Measurements from ENCODE around the gene FGFR1OP2.
"Not testable (repeated sequence)": the region's sequence is repeated elsewhere in the genome, so short reads cannot be mapped to it uniquely, and the experiment has no call there.

DNA sequence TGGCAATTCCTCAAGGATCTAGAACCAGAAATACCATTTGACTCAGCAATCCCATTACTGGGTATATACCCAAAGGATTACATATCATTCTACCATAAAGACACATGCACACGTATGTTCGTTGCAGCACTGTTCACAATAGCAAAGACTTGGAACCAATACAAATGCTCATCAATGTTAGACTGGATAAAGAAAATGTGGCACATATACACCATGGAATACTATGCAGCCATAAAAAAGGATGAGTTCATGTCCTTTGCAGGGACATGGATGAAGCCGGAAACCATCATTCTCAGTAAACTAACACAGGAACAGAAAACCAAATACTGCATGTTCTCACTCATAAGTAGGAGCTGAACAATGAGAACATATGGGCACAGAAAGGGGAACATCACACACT is 34.9 kb upstream of the FGFR1OP2 start:
- TF ChIP-seq, protein P1, sequence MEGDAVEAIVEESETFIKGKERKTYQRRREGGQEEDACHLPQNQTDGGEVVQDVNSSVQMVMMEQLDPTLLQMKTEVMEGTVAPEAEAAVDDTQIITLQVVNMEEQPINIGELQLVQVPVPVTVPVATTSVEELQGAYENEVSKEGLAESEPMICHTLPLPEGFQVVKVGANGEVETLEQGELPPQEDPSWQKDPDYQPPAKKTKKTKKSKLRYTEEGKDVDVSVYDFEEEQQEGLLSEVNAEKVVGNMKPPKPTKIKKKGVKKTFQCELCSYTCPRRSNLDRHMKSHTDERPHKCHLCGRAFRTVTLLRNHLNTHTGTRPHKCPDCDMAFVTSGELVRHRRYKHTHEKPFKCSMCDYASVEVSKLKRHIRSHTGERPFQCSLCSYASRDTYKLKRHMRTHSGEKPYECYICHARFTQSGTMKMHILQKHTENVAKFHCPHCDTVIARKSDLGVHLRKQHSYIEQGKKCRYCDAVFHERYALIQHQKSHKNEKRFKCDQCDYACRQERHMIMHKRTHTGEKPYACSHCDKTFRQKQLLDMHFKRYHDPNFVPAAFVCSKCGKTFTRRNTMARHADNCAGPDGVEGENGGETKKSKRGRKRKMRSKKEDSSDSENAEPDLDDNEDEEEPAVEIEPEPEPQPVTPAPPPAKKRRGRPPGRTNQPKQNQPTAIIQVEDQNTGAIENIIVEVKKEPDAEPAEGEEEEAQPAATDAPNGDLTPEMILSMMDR (IDR thresholded peaks at IDR 0.05), result not testable (repeated sequence)
- TF ChIP-seq POLR2A (IDR thresholded peaks at IDR 0.05), result not testable (repeated sequence)
